ENCODE measurements around the gene LINC01488.

The LINC01488 gene

DNA sequence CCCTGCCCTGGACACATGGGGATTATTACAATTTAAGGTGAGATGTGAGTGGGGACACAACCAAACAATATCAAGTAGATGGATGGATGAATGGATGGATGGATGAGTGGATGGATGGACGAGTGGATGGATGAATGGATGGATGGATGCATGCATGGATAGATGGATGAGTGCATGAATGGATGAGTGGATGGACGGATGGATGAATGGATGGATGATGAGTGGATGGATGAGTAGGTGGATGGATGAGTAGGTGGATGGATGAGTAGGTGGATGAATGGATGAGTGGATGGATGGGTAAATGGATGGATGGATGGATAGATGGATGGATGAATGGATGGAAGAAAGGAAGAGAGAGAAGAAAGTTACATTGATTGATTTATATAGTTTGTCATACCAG is 859 bp downstream of the LINC01488 start (continued):
- peak; percentile 98 for TF ChIP-seq ZBTB17 (tag by site-specific recombination; IDR thresholded peaks at IDR 0.05)

GRCh38 chr11:69483170-69483569 is 1.7 kb downstream of the LINC01488 start:
- no peaks in the 10 kb centered on the region for H3K9me3 ChIP-seq (ENCODE audit: control insufficient read depth, insufficient read depth, low read depth, low read length)
- no peak overlapping the region for H3K27ac ChIP-seq (ENCODE audit: extremely low read depth, low read depth, low read length)
- no peaks in the 10 kb centered on the region for H3K4me1 ChIP-seq (ENCODE audit: control insufficient read depth, insufficient read depth, low read length)
- no peak overlapping the region for H3K4me3 ChIP-seq (ENCODE audit: low read depth, low read length)
- ChIA-PET CTCF (no interaction called here), POLR2A (no interaction called here)
- H3K36me3 ChIP-seq (ENCODE audit: control insufficient read depth in 2 of 2, insufficient read depth in 1 of 2, low read length in 2 of 2) = no peaks in the 10 kb centered on the region
- TF ChIP-seq ZIC2 (tag by site-specific recombination; IDR thresholded peaks at IDR 0.05) (no peak), ZNF26 (tag by site-specific recombination; IDR thresholded peaks at IDR 0.05) (no peak)

GRCh38 chr11:69483691-69484426 is 2.4 kb downstream of the LINC01488 start:
- Histone ChIP-seq H3K27ac (ENCODE audit: extremely low read depth, low read depth, low read length) (no peak overlapping the region), H3K36me3 (ENCODE audit: control insufficient read depth in 2 of 2, insufficient read depth in 1 of 2, low read length in 2 of 2) (no peaks in the 10 kb centered on the region), H3K9me3 (ENCODE audit: control insufficient read depth, insufficient read depth, low read depth, low read length) (no peaks in the 10 kb centered on the region), H3K4me3 (ENCODE audit: low read depth, low read length) (no peak overlapping the region), H3K4me1 (ENCODE audit: control insufficient read depth, insufficient read depth, low read length) (no peaks in the 10 kb centered on the region)
- ChIA-PET CTCF (interaction anchor here (0.7 kb wide), 1 partner anchor 1624 kb away, joined by 3 read pairs; no protein-coding TSS in a partner anchor), POLR2A (no interaction called here)
- TF ChIP-seq, protein P1, sequence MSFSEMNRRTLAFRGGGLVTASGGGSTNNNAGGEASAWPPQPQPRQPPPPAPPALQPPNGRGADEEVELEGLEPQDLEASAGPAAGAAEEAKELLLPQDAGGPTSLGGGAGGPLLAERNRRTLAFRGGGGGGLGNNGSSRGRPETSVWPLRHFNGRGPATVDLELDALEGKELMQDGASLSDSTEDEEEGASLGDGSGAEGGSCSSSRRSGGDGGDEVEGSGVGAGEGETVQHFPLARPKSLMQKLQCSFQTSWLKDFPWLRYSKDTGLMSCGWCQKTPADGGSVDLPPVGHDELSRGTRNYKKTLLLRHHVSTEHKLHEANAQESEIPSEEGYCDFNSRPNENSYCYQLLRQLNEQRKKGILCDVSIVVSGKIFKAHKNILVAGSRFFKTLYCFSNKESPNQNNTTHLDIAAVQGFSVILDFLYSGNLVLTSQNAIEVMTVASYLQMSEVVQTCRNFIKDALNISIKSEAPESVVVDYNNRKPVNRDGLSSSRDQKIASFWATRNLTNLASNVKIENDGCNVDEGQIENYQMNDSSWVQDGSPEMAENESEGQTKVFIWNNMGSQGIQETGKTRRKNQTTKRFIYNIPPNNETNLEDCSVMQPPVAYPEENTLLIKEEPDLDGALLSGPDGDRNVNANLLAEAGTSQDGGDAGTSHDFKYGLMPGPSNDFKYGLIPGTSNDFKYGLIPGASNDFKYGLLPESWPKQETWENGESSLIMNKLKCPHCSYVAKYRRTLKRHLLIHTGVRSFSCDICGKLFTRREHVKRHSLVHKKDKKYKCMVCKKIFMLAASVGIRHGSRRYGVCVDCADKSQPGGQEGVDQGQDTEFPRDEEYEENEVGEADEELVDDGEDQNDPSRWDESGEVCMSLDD (tag by site-specific recombination; IDR thresholded peaks at IDR 0.05) = no peak
- no peak for TF ChIP-seq OVOL3 (tag by site-specific recombination; IDR thresholded peaks at IDR 0.05)

GRCh38 chr11:69484427-69485259 is 3.2 kb downstream of the LINC01488 start:
- H3K36me3 ChIP-seq (ENCODE audit: control insufficient read depth in 2 of 2, insufficient read depth in 1 of 2, low read length in 2 of 2) = no peaks in the 10 kb centered on the region
- H3K4me1 ChIP-seq (ENCODE audit: control insufficient read depth, insufficient read depth, low read length) = no peaks in the 10 kb centered on the region
- ChIA-PET CTCF (interaction anchor here (0.6 to 0.7 kb wide), 3 partner anchors 171 to 1623 kb away, joined by 3 read pairs; no protein-coding TSS in a partner anchor), POLR2A (no interaction called here)
- H3K9me3 ChIP-seq (ENCODE audit: control insufficient read depth, insufficient read depth, low read depth, low read length) = no peaks in the 10 kb centered on the region
- no peak overlapping the region for H3K27ac ChIP-seq (ENCODE audit: extremely low read depth, low read depth, low read length)
- H3K4me3 ChIP-seq (ENCODE audit: low read depth, low read length) = no peak overlapping the region
- TF ChIP-seq ZFP37 (tag by site-specific recombination; IDR thresholded peaks at IDR 0.05) (no peak), ZNF654 (tag by site-specific recombination; IDR thresholded peaks at IDR 0.05; ENCODE audit: low read depth) (no peak), ZNF843 (tag by site-specific recombination; IDR thresholded peaks at IDR 0.05) (no peak), ZNF513 (tag by site-specific recombination; IDR thresholded peaks at IDR 0.05) (no peak), ZNF148 (tag by site-specific recombination; IDR thresholded peaks at IDR 0.05; ENCODE audit: borderline replicate concordance) (no peak), KLF10 (tag by site-specific recombination; IDR thresholded peaks at IDR 0.05) (no peak), ZNF792 (tag by site-specific recombination; IDR thresholded peaks at IDR 0.05) (no peak), ZNF791 (tag by site-specific recombination; IDR thresholded peaks at IDR 0.05) (no peak), ZNF510 (tag by site-specific recombination; IDR thresholded peaks at IDR 0.05; ENCODE audit: insufficient replicate concordance) (no peak), ZFHX2 (tag by site-specific recombination; conservative IDR thresholded peaks at IDR 0.05) (no peak), ZNF366 (tag by site-specific recombination; conservative IDR thresholded peaks at IDR 0.05) (no peak)
